ENCODE data around the gene TBC1D14. TPM values are rescaled to one million over a fixed set of nuclear protein-coding genes. Genes with fewer than 3 reads are reported as not detected.

The TBC1D14 gene
- total and polyA plus RNA-seq, 9 of the 15 experiments (the other 6 are each of a cell fraction or from before 2014, with no cell fraction given) = 2.1 to 59.6 (median 44.8) TPM

DNA sequence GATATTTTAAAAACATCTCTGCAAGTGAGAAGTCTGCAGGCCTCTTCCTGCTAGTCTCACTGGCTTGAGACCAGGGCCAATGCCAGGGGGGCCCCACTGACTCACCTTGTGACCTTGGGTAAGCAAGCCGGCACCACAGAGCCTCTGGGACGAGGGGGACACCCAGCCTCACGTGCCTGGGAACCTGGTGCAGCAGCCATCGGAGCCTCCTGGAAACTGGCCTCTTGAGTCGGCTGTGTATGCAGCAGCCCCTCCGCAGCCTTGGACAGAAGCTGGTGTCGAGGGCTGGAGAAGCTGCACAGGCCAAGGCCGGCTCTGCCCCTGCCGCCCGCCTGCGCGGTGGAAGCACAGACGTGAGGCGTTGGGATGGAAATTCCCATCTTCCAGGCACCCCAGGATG, 142.3 kb downstream of the TBC1D14 start:
- Histone ChIP-seq H3K36me3 (ENCODE audit: control insufficient read depth, insufficient read depth, low read length) (peaks cover 44% of the 10 kb centered on the region; the same call in 2 of the 3 replicates), H3K4me2 (ENCODE audit: insufficient read depth, low read length) (no peak overlapping the region), H3K27ac (ENCODE audit: extremely low read depth, low read depth, low read length) (no peak overlapping the region), H3K4me1 (replicated peaks in 1 of 2; ENCODE audit: control insufficient read depth in 2 of 2, insufficient read depth in 2 of 2, low read length in 2 of 2) (peaks cover 4 to 57% of the 10 kb centered on the region in 2 experiments; a peak in 4 of 5 replicates), H3K9ac (ENCODE audit: insufficient read depth in 1 of 2, low read depth in 2 of 2, low read length in 2 of 2) (no peak overlapping the region), H2AFZ (ENCODE audit: low read depth, low read length) (no peak overlapping the region), H3K4me3 (no peak overlapping the region), H3K27me3 (ENCODE audit: control insufficient read depth in 2 of 2, insufficient read depth in 2 of 2, low read length in 2 of 2) (no peaks in the 10 kb centered on the region), H3K9me1 (ENCODE audit: control insufficient read depth, insufficient read depth, low read length) (peaks cover 6% of the 10 kb centered on the region), H3K79me2 (ENCODE audit: control insufficient read depth, insufficient read depth, low read length) (peaks cover 35% of the 10 kb centered on the region), H3K9me3 (replicated peaks; ENCODE audit: control insufficient read depth, insufficient read depth, low read depth, low read length) (no peaks in the 10 kb centered on the region), H4K20me1 (replicated peaks; ENCODE audit: control insufficient read depth, insufficient read depth, low read length) (peaks cover 14% of the 10 kb centered on the region)
- in situ Hi-C loops (cut with MboI) = no loop called here
- no peak for TF ChIP-seq MCM3 (IDR thresholded peaks at IDR 0.05)
- no peak for TF ChIP-seq TSC22D4 (tag; IDR thresholded peaks at IDR 0.05)
- TF ChIP-seq ZBTB7A (IDR thresholded peaks at IDR 0.05; ENCODE audit: borderline replicate concordance, control insufficient read depth, low read depth, low read length) = no peak
- TF ChIP-seq MXI1 (IDR thresholded peaks at IDR 0.05; ENCODE audit: low read depth, low read length) = no peak
- TF ChIP-seq RBM22 (IDR thresholded peaks at IDR 0.05; ENCODE audit: low read depth, low read length, poor library complexity, severe bottlenecking) = no peak
- no peak for TF ChIP-seq SOX6 (IDR thresholded peaks at IDR 0.05)
- TF ChIP-seq, protein P1, sequence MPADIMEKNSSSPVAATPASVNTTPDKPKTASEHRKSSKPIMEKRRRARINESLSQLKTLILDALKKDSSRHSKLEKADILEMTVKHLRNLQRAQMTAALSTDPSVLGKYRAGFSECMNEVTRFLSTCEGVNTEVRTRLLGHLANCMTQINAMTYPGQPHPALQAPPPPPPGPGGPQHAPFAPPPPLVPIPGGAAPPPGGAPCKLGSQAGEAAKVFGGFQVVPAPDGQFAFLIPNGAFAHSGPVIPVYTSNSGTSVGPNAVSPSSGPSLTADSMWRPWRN (IDR thresholded peaks at IDR 0.05; ENCODE audit: low read depth) = no peak
- TF ChIP-seq ELF1 (tag; IDR thresholded peaks at IDR 0.05) = no peak
- TF ChIP-seq YBX1 (IDR thresholded peaks at IDR 0.05) = no peak
- TF ChIP-seq, protein P2, sequence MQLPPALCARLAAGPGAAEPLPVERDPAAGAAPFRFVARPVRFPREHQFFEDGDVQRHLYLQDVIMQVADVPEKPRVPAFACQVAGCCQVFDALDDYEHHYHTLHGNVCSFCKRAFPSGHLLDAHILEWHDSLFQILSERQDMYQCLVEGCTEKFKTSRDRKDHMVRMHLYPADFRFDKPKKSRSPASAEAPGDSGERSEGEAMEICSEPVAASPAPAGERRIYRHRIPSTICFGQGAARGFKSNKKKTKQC (CRISPR knock-in tag; IDR thresholded peaks at IDR 0.05) = no peak
- no peak for TF ChIP-seq KDM5B (IDR thresholded peaks at IDR 0.05; ENCODE audit: insufficient replicate concordance, low read depth, low read length)
- TF ChIP-seq, protein P3, sequence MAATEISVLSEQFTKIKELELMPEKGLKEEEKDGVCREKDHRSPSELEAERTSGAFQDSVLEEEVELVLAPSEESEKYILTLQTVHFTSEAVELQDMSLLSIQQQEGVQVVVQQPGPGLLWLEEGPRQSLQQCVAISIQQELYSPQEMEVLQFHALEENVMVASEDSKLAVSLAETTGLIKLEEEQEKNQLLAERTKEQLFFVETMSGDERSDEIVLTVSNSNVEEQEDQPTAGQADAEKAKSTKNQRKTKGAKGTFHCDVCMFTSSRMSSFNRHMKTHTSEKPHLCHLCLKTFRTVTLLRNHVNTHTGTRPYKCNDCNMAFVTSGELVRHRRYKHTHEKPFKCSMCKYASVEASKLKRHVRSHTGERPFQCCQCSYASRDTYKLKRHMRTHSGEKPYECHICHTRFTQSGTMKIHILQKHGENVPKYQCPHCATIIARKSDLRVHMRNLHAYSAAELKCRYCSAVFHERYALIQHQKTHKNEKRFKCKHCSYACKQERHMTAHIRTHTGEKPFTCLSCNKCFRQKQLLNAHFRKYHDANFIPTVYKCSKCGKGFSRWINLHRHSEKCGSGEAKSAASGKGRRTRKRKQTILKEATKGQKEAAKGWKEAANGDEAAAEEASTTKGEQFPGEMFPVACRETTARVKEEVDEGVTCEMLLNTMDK (IDR thresholded peaks at IDR 0.05; ENCODE audit: borderline replicate concordance, insufficient read depth, low read depth, low read length, poor library complexity, severe bottlenecking) = no peak
- TF ChIP-seq CREB1 (IDR thresholded peaks at IDR 0.05) = no peak
- TF ChIP-seq CREB1 (CRISPR knock-in tag; IDR thresholded peaks at IDR 0.05) = no peak
- TF ChIP-seq CBFA2T2 (conservative IDR thresholded peaks at IDR 0.05) = no peak
- TF ChIP-seq C11orf30 (IDR thresholded peaks at IDR 0.05; ENCODE audit: low read depth) = no peak
- TF ChIP-seq, protein P4, sequence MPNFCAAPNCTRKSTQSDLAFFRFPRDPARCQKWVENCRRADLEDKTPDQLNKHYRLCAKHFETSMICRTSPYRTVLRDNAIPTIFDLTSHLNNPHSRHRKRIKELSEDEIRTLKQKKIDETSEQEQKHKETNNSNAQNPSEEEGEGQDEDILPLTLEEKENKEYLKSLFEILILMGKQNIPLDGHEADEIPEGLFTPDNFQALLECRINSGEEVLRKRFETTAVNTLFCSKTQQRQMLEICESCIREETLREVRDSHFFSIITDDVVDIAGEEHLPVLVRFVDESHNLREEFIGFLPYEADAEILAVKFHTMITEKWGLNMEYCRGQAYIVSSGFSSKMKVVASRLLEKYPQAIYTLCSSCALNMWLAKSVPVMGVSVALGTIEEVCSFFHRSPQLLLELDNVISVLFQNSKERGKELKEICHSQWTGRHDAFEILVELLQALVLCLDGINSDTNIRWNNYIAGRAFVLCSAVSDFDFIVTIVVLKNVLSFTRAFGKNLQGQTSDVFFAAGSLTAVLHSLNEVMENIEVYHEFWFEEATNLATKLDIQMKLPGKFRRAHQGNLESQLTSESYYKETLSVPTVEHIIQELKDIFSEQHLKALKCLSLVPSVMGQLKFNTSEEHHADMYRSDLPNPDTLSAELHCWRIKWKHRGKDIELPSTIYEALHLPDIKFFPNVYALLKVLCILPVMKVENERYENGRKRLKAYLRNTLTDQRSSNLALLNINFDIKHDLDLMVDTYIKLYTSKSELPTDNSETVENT (CRISPR knock-in tag; IDR thresholded peaks at IDR 0.05) = no peak
- no peak for DNase-seq (ENCODE audit: extremely low read depth in 1 of 4, low spot score in 3 of 4)
- ChIA-PET POLR2A (interaction anchor here (0.9 to 1.2 kb wide), 2 partner anchors 11 to 140 kb away, joined by 3 read pairs; no protein-coding TSS in a partner anchor), CTCF (ENCODE audit: low intra/inter-chr PET ratio) (no interaction called here)
- 93% methylated on average over 13 of the region's 14 CpGs for WGBS (ENCODE audit: insufficient coverage, low coverage, missing lambda C conversion rate)
- ATAC-seq = no peak
- intact Hi-C loops (cut with micrococcal nuclease) = no loop called here
- no TSS peak for BruUV-seq (replicated peaks)
- no peak for FAIRE-seq

Data from K562 (cell line).